Osteocyte (in vitro differentiated cells): ENCODE data around the gene VASP. TPM values are rescaled to one million over a fixed set of nuclear protein-coding genes. Genes with fewer than 3 reads are reported as not detected.

Source experiments
- DNase-seq: peaks from one replicate; pipeline ENCODE4 v3.0.0; 2021; ENCODE audit warnings: mixed read lengths; ENCODE audit not compliant: unreplicated experiment; ENCODE audit errors: extremely low spot score
- H3K27ac Mint-ChIP-seq: one replicate; pipeline ENCODE4 v1.8.0; 2021; ENCODE audit warnings: mild to moderate bottlenecking, mixed read lengths; ENCODE audit not compliant: unreplicated experiment
- H3K27me3 Mint-ChIP-seq: one replicate; pipeline ENCODE4 v1.8.0; 2021; ENCODE audit warnings: mixed read lengths; ENCODE audit not compliant: unreplicated experiment
- H3K36me3 Mint-ChIP-seq: one replicate; pipeline ENCODE4 v1.8.0; 2021; ENCODE audit warnings: mixed read lengths; ENCODE audit not compliant: unreplicated experiment
- H3K4me1 Mint-ChIP-seq: one replicate; pipeline ENCODE4 v1.8.0; 2021; ENCODE audit warnings: mixed read lengths; ENCODE audit not compliant: unreplicated experiment
- H3K4me3 Mint-ChIP-seq: one replicate; pipeline ENCODE4 v1.8.0; 2021; ENCODE audit warnings: mild to moderate bottlenecking, moderate library complexity, mixed read lengths; ENCODE audit not compliant: unreplicated experiment
- H3K9me3 Mint-ChIP-seq: one replicate; pipeline ENCODE4 v1.8.0; 2021; ENCODE audit warnings: mixed read lengths; ENCODE audit not compliant: unreplicated experiment
- total RNA-seq: library from RNA; stranded (reverse); gene quantifications from 2 replicates; pipeline ENCODE4 v1.2.1, GENCODE V29; 2021
- TF ChIP-seq, protein P1 (sequence below): fragments of 200-600 bp; sonication (generic); IDR thresholded peaks from 2 replicates; pipeline ENCODE4 v1.5.0; 2021; ENCODE audit warnings: antibody characterized with exemption, mild to moderate bottlenecking, moderate library complexity

The VASP gene
- total RNA-seq, 1 donor from 2014 or later: 61.9 TPM

- Mint-ChIP-seq H3K9me3 (no peaks in the 10 kb centered on the region), H3K4me3 (no peak overlapping the region), H3K4me1 (peaks cover 11% of the 10 kb centered on the region), H3K27me3 (no peaks in the 10 kb centered on the region), H3K36me3 (no peaks in the 10 kb centered on the region), H3K27ac (no peak overlapping the region)
- TF ChIP-seq, protein P1, sequence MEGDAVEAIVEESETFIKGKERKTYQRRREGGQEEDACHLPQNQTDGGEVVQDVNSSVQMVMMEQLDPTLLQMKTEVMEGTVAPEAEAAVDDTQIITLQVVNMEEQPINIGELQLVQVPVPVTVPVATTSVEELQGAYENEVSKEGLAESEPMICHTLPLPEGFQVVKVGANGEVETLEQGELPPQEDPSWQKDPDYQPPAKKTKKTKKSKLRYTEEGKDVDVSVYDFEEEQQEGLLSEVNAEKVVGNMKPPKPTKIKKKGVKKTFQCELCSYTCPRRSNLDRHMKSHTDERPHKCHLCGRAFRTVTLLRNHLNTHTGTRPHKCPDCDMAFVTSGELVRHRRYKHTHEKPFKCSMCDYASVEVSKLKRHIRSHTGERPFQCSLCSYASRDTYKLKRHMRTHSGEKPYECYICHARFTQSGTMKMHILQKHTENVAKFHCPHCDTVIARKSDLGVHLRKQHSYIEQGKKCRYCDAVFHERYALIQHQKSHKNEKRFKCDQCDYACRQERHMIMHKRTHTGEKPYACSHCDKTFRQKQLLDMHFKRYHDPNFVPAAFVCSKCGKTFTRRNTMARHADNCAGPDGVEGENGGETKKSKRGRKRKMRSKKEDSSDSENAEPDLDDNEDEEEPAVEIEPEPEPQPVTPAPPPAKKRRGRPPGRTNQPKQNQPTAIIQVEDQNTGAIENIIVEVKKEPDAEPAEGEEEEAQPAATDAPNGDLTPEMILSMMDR: no peak
- no peak for DNase-seq
Observed at GRCh38 chr19:45464274-45464673, 43.0 kb upstream of the VASP start.

- Mint-ChIP-seq H3K4me3 (no peak overlapping the region), H3K27ac (no peak overlapping the region)
Observed at GRCh38 chr19:45464852-45465441, 42.3 kb upstream of the VASP start.

DNA sequence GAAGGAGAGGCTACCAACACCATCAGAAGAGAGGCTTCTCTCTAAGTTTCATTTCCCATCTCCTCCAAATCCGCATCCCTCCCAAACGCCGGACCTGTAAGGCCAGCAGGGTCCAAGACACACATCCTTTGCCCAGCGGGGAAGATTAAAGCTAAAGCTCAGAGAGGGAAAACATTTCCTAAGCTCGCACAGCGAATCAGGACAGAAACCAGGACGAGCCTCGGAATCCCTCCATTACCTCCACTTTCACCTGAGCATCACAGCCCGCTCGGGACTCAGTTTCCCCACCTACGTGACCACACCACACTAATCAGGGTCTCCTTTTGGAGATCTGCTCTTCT is 40.2 kb upstream of the VASP start:
- H3K4me3 Mint-ChIP-seq: peak overlapping the region; percentile 64
- H3K4me1 Mint-ChIP-seq: peaks cover 20% of the 10 kb centered on the region
- H3K27ac Mint-ChIP-seq: peak overlapping the region; percentile 98
- no peak for DNase-seq
- H3K27me3 Mint-ChIP-seq: no peaks in the 10 kb centered on the region
- TF ChIP-seq, protein P1: no peak
- H3K9me3 Mint-ChIP-seq: no peaks in the 10 kb centered on the region
- H3K36me3 Mint-ChIP-seq: peaks cover 8% of the 10 kb centered on the region

More at GRCh38 chr19:45464852-45465441, 42.3 kb upstream of the VASP start:
- H3K4me1 Mint-ChIP-seq: peaks cover 13% of the 10 kb centered on the region
- no peaks in the 10 kb centered on the region for H3K9me3 Mint-ChIP-seq
- H3K36me3 Mint-ChIP-seq: no peaks in the 10 kb centered on the region
- H3K27me3 Mint-ChIP-seq: no peaks in the 10 kb centered on the region
- TF ChIP-seq, protein P1: no peak
- no peak for DNase-seq

GRCh38 chr19:45467456-45468158 is 39.7 kb upstream of the VASP start, which contains the start of gene FOSB:
TSS of gene FOSB (plus strand) at chr19:45467996. CDS start at chr19:45468587, 591 bp downstream.
- TF ChIP-seq, protein P1: peak; percentile 38
- H3K9me3 Mint-ChIP-seq: no peaks in the 10 kb centered on the region
- peak within 1 kb of the TSS; percentile 92 for H3K4me3 Mint-ChIP-seq
- peak; percentile 98 for DNase-seq
- no peaks in the 10 kb centered on the region for H3K27me3 Mint-ChIP-seq
- peaks cover 21% of the 10 kb centered on the region for H3K4me1 Mint-ChIP-seq
- H3K36me3 Mint-ChIP-seq: peaks cover 12% of the 10 kb centered on the region
- peak within 1 kb of the TSS; percentile 98 for H3K27ac Mint-ChIP-seq

DNA sequence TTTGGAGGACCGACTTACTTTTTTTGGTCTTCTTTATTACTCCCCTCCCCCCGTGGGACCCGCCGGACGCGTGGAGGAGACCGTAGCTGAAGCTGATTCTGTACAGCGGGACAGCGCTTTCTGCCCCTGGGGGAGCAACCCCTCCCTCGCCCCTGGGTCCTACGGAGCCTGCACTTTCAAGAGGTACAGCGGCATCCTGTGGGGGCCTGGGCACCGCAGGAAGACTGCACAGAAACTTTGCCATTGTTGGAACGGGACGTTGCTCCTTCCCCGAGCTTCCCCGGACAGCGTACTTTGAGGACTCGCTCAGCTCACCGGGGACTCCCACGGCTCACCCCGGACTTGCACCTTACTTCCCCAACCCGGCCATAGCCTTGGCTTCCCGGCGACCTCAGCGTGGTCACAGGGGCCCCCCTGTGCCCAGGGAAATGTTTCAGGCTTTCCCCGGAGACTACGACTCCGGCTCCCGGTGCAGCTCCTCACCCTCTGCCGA is 39.1 kb upstream of the VASP start:
- peak overlapping the region; percentile 92 for H3K4me3 Mint-ChIP-seq
- peaks cover 16% of the 10 kb centered on the region for H3K36me3 Mint-ChIP-seq
- DNase-seq: no peak
- no peaks in the 10 kb centered on the region for H3K27me3 Mint-ChIP-seq
- no peaks in the 10 kb centered on the region for H3K9me3 Mint-ChIP-seq
- TF ChIP-seq, protein P1: peak; percentile 16
- H3K27ac Mint-ChIP-seq: peak overlapping the region; percentile 98
- H3K4me1 Mint-ChIP-seq: peaks cover 23% of the 10 kb centered on the region
